GM23248 (cell line): ENCODE data around the gene RAD51B.

ENCODE experiments used
- EZH2 ChIP-seq: fragments of 200-600 bp; sonication (generic); IDR thresholded peaks from 2 replicates; pipeline ENCODE4 v1.6.1; 2018; ENCODE audit warnings: antibody characterized with exemption, mild to moderate bottlenecking; ENCODE audit not compliant: insufficient read depth, poor library complexity, severe bottlenecking
- EZH2phosphoT487 ChIP-seq: fragments of 200-600 bp; sonication (generic); IDR thresholded peaks from 2 replicates; pipeline ENCODE4 v1.6.1; 2018; ENCODE audit warnings: antibody characterized with exemption, moderate library complexity, mild to moderate bottlenecking, low read depth; ENCODE audit not compliant: insufficient read depth

- no peak for TF ChIP-seq EZH2
- TF ChIP-seq EZH2phosphoT487, result no peak
Measured at GRCh38 chr14:68315081-68315480, 495.5 kb downstream of the RAD51B start.
